ENCODE results near the gene JAK3. TPM values are rescaled to one million over a fixed set of nuclear protein-coding genes. Genes with fewer than 3 reads are reported as not detected.

The JAK3 gene
- total and polyA plus RNA-seq, 2 of the 8 experiments (the other 6 are each of a cell fraction or from before 2014, with no cell fraction given): 4.0 to 4.7 TPM

GRCh38 chr19:17832443-17833208 is 15.2 kb downstream of the JAK3 start (continued):
- no peak for TF ChIP-seq ATF3 (IDR thresholded peaks at IDR 0.05; ENCODE audit: insufficient read depth, low read depth, low read length)
- no peak for TF ChIP-seq GTF2F1 (IDR thresholded peaks at IDR 0.05; ENCODE audit: borderline replicate concordance, low read depth, low read length)
- TF ChIP-seq E2F6 (IDR thresholded peaks at IDR 0.05): no peak
- no peak for TF ChIP-seq CHD1 (IDR thresholded peaks at IDR 0.05; ENCODE audit: low read depth, low read length)
- no peak for TF ChIP-seq SP1 (IDR thresholded peaks at IDR 0.05; ENCODE audit: low read depth, low read length)
- TF ChIP-seq SIX5 (IDR thresholded peaks at IDR 0.05; ENCODE audit: low read depth, low read length): no peak
- no peak for TF ChIP-seq CHD7 (IDR thresholded peaks at IDR 0.05; ENCODE audit: insufficient replicate concordance, low read length)
- TF ChIP-seq GABPA (IDR thresholded peaks at IDR 0.05; ENCODE audit: borderline replicate concordance, insufficient read depth, low read length): no peak

Data from H1 (cell line).